GM23338 (cell line): Measurements from ENCODE around the gene ALCAM. TPM values are rescaled to one million over a fixed set of nuclear protein-coding genes. Genes with fewer than 3 reads are reported as not detected.

Source experiments
- ATAC-seq: fragments of 200-7000 bp; cut with Tn5 transposase; 3 replicates; pipeline ENCODE4 v1.9.1; 2020
- DNase-seq: peaks from one replicate; pipeline ENCODE4 v3.0.0-alpha.2; 2015; ENCODE audit warnings: low spot score
- H2AFZ ChIP-seq: fragments of 200-600 bp; sonication (generic); 2 replicates; pipeline ENCODE4 v1.8.0; 2016; ENCODE audit warnings: antibody characterized with exemption, mild to moderate bottlenecking, moderate library complexity
- H3F3A ChIP-seq: fragments of 200-600 bp; sonication (generic); replicated peaks from 2 replicates; pipeline ENCODE4 v1.8.0; 2017; ENCODE audit warnings: antibody characterized with exemption, mixed run types, low read depth
- H3K27ac ChIP-seq: fragments of 200-600 bp; sonication (generic); 2 replicates; pipeline ENCODE4 v1.6.1; 2016; ENCODE audit warnings: low read depth
- H3K27me3 ChIP-seq: fragments of 200-600 bp; sonication (generic); 2 replicates; pipeline ENCODE4 v1.8.0; 2016; ENCODE audit warnings: mild to moderate bottlenecking, mixed run types, moderate library complexity; ENCODE audit not compliant: insufficient read depth
- H3K36me3 ChIP-seq: fragments of 200-600 bp; sonication (generic); 2 replicates; pipeline ENCODE4 v1.8.0; 2016; ENCODE audit warnings: mild to moderate bottlenecking; ENCODE audit not compliant: insufficient read depth
- H3K4me1 ChIP-seq: fragments of 200-600 bp; sonication (generic); 2 replicates; pipeline ENCODE4 v1.8.0; 2016; ENCODE audit warnings: mild to moderate bottlenecking, moderate library complexity; ENCODE audit not compliant: insufficient read depth
- H3K4me2 ChIP-seq: fragments of 200-600 bp; sonication (generic); 2 replicates; pipeline ENCODE4 v1.7.1; 2017; ENCODE audit warnings: mixed run types
- H3K4me3 ChIP-seq: fragments of 200-600 bp; sonication (generic); 2 replicates; pipeline ENCODE4 v1.6.1; 2016; ENCODE audit warnings: mixed run types
- H3K79me2 ChIP-seq: fragments of 200-600 bp; sonication (generic); replicated peaks from 2 replicates; pipeline ENCODE4 v1.8.0; 2017; ENCODE audit warnings: mild to moderate bottlenecking; ENCODE audit not compliant: insufficient read depth
- H3K9me2 ChIP-seq: fragments of 200-600 bp; sonication (generic); 2 replicates; pipeline ENCODE4 v1.8.0; 2017; ENCODE audit not compliant: insufficient read depth
- H4K20me1 ChIP-seq: fragments of 200-600 bp; sonication (generic); replicated peaks from 2 replicates; pipeline ENCODE4 v1.8.0; 2017; ENCODE audit warnings: mild to moderate bottlenecking; ENCODE audit not compliant: insufficient read depth
- H3K27ac Mint-ChIP-seq: 2 replicates; pipeline ENCODE4 v1.8.0; 2020; ENCODE audit warnings: inconsistent platforms, mild to moderate bottlenecking, moderate library complexity, mixed read lengths
- H3K27me3 Mint-ChIP-seq: 3 replicates; pipeline ENCODE4 v1.8.0; 2022; ENCODE audit warnings: low read depth, mild to moderate bottlenecking, moderate library complexity, mixed read lengths, inconsistent platforms; ENCODE audit not compliant: insufficient read depth, poor library complexity
- H3K36me3 Mint-ChIP-seq: 3 replicates; pipeline ENCODE4 v1.8.0; 2021; ENCODE audit warnings: low read depth, mild to moderate bottlenecking, inconsistent platforms, moderate library complexity, mixed read lengths
- H3K4me1 Mint-ChIP-seq: 3 replicates; pipeline ENCODE4 v1.8.0; 2020; ENCODE audit warnings: mild to moderate bottlenecking, inconsistent platforms, mixed read lengths
- H3K4me3 Mint-ChIP-seq: 3 replicates; pipeline ENCODE4 v1.8.0; 2021; ENCODE audit warnings: moderate library complexity, mild to moderate bottlenecking, inconsistent platforms, mixed read lengths
- H3K9me3 Mint-ChIP-seq: 3 replicates; pipeline ENCODE4 v1.8.0; 2020; ENCODE audit warnings: moderate library complexity, mild to moderate bottlenecking, inconsistent platforms, mixed read lengths
- CREB1 ChIP-seq: fragments of 250-450 bp; sonication (Bioruptor Pico); IDR thresholded peaks from 2 replicates; pipeline ENCODE4 v1.5.0; 2020; ENCODE audit warnings: low read depth, mild to moderate bottlenecking, moderate library complexity
- ETS1 ChIP-seq: IDR thresholded peaks from 2 replicates; pipeline ENCODE4 v1.6.1; 2016; ENCODE audit warnings: antibody characterized with exemption
- EZH2 ChIP-seq: fragments of 200-600 bp; sonication (generic); IDR thresholded peaks from one replicate; pipeline ENCODE4 v1.8.0; 2017; ENCODE audit warnings: antibody characterized with exemption, mild to moderate bottlenecking, low read depth; ENCODE audit not compliant: unreplicated experiment
- EZH2phosphoT487 ChIP-seq: fragments of 200-600 bp; sonication (generic); IDR thresholded peaks from one replicate; pipeline ENCODE4 v1.8.1; 2018; ENCODE audit warnings: antibody characterized with exemption; ENCODE audit not compliant: unreplicated experiment
- JUNB ChIP-seq: IDR thresholded peaks from one replicate; pipeline ENCODE4 v1.6.1; 2016; ENCODE audit warnings: antibody characterized with exemption; ENCODE audit not compliant: unreplicated experiment
- NANOG ChIP-seq: IDR thresholded peaks from 2 replicates; pipeline ENCODE4 v1.6.1; 2016; ENCODE audit warnings: antibody characterized with exemption, borderline replicate concordance
- POLR2AphosphoS5 ChIP-seq: IDR thresholded peaks from 2 replicates; pipeline ENCODE4 v1.6.1; 2016; ENCODE audit warnings: antibody characterized with exemption, low read depth
- STAT1 ChIP-seq: IDR thresholded peaks from one replicate; pipeline ENCODE4 v1.6.1; 2016; ENCODE audit warnings: antibody characterized with exemption; ENCODE audit not compliant: unreplicated experiment
- ZNF114 ChIP-seq: fragments of 250-450 bp; sonication (Bioruptor Pico); IDR thresholded peaks from 2 replicates; pipeline ENCODE4 v1.5.0; 2020; ENCODE audit warnings: mild to moderate bottlenecking, moderate library complexity
- ZNF331 ChIP-seq: fragments of 250-450 bp; sonication (Bioruptor Pico); IDR thresholded peaks from 2 replicates; pipeline ENCODE4 v1.5.0; 2020; ENCODE audit warnings: low read depth, mild to moderate bottlenecking, moderate library complexity
- polyA plus RNA-seq: library from polyadenylated mRNA; unstranded; fragments of >200 nt; fragmentation: Nextera tagmentation; extraction: Ambion mirVana; gene quantifications from 2 replicates; pipeline ENCODE4 v1.2.1, GENCODE V29; 2016
- total RNA-seq: library from RNA; depleted of rRNA; stranded (reverse); fragments of >200 nt; shearing (Covaris generic); gene quantifications from 2 replicates; pipeline ENCODE4 v1.2.3, GENCODE V29; 2014
- TF ChIP-seq, protein P1 (sequence below): fragments of 250-450 bp; sonication (Bioruptor Pico); IDR thresholded peaks from 2 replicates; pipeline ENCODE4 v1.5.0; 2020; ENCODE audit warnings: mild to moderate bottlenecking, moderate library complexity
- TF ChIP-seq, protein P2 (sequence below): IDR thresholded peaks from one replicate; pipeline ENCODE4 v1.6.1; 2018; ENCODE audit warnings: antibody characterized with exemption; ENCODE audit not compliant: unreplicated experiment
- TF ChIP-seq, protein P3 (sequence below), 2 experiments: fragments of 200-600 bp in 1 of 2; sonication (generic) in 1 of 2; conservative IDR thresholded peaks; 2 replicates each; pipeline versions ENCODE4 v1.5.1 to v1.6.1; 2016 to 2017; ENCODE audit warnings: antibody characterized with exemption in 2 of 2, low read depth in 2 of 2, mild to moderate bottlenecking in 2 of 2, moderate library complexity in 1 of 2

Gene ALCAM
- total and polyA plus RNA-seq, 2 experiments from 2014 or later = 11.3 to 36.0 TPM

GRCh38 chr3:105347625-105348302 is 18.9 kb upstream of the ALCAM start:
- Histone ChIP-seq H3K4me1 (no peaks in the 10 kb centered on the region), H3K4me3 (no peak overlapping the region), H3K36me3 (no peaks in the 10 kb centered on the region), H3K9me2 (no peaks in the 10 kb centered on the region), H3K79me2 (no peaks in the 10 kb centered on the region), H3K27ac (no peak overlapping the region), H3F3A (no peaks in the 10 kb centered on the region), H3K4me2 (no peak overlapping the region), H2AFZ (no peak overlapping the region), H4K20me1 (no peaks in the 10 kb centered on the region), H3K27me3 (peaks cover 6% of the 10 kb centered on the region)
- Mint-ChIP-seq H3K27me3 (no peaks in the 10 kb centered on the region), H3K4me3 (no peak overlapping the region), H3K27ac (no peak overlapping the region), H3K4me1 (no peaks in the 10 kb centered on the region), H3K9me3 (no peaks in the 10 kb centered on the region), H3K36me3 (no peaks in the 10 kb centered on the region)
- TF ChIP-seq, protein P1, sequence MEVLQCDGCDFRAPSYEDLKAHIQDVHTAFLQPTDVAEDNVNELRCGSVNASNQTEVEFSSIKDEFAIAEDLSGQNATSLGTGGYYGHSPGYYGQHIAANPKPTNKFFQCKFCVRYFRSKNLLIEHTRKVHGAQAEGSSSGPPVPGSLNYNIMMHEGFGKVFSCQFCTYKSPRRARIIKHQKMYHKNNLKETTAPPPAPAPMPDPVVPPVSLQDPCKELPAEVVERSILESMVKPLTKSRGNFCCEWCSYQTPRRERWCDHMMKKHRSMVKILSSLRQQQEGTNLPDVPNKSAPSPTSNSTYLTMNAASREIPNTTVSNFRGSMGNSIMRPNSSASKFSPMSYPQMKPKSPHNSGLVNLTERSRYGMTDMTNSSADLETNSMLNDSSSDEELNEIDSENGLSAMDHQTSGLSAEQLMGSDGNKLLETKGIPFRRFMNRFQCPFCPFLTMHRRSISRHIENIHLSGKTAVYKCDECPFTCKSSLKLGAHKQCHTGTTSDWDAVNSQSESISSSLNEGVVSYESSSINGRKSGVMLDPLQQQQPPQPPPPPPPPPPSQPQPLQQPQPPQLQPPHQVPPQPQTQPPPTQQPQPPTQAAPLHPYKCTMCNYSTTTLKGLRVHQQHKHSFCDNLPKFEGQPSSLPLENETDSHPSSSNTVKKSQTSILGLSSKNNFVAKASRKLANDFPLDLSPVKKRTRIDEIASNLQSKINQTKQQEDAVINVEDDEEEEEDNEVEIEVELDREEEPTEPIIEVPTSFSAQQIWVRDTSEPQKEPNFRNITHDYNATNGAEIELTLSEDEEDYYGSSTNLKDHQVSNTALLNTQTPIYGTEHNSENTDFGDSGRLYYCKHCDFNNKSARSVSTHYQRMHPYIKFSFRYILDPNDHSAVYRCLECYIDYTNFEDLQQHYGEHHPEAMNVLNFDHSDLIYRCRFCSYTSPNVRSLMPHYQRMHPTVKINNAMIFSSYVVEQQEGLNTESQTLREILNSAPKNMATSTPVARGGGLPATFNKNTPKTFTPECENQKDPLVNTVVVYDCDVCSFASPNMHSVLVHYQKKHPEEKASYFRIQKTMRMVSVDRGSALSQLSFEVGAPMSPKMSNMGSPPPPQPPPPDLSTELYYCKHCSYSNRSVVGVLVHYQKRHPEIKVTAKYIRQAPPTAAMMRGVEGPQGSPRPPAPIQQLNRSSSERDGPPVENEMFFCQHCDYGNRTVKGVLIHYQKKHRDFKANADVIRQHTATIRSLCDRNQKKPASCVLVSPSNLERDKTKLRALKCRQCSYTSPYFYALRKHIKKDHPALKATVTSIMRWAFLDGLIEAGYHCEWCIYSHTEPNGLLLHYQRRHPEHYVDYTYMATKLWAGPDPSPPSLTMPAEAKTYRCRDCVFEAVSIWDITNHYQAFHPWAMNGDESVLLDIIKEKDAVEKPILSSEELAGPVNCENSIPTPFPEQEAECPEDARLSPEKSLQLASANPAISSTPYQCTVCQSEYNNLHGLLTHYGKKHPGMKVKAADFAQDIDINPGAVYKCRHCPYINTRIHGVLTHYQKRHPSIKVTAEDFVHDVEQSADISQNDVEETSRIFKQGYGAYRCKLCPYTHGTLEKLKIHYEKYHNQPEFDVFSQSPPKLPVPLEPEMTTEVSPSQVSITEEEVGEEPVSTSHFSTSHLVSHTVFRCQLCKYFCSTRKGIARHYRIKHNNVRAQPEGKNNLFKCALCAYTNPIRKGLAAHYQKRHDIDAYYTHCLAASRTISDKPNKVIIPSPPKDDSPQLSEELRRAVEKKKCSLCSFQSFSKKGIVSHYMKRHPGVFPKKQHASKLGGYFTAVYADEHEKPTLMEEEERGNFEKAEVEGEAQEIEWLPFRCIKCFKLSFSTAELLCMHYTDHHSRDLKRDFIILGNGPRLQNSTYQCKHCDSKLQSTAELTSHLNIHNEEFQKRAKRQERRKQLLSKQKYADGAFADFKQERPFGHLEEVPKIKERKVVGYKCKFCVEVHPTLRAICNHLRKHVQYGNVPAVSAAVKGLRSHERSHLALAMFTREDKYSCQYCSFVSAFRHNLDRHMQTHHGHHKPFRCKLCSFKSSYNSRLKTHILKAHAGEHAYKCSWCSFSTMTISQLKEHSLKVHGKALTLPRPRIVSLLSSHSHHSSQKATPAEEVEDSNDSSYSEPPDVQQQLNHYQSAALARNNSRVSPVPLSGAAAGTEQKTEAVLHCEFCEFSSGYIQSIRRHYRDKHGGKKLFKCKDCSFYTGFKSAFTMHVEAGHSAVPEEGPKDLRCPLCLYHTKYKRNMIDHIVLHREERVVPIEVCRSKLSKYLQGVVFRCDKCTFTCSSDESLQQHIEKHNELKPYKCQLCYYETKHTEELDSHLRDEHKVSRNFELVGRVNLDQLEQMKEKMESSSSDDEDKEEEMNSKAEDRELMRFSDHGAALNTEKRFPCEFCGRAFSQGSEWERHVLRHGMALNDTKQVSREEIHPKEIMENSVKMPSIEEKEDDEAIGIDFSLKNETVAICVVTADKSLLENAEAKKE (CRISPR knock-in tag) = no peak
- TF ChIP-seq ETS1 (no peak), JUNB (no peak), ZNF114 (CRISPR knock-in tag) (no peak), STAT1 (no peak), ZNF331 (no peak), CREB1 (CRISPR knock-in tag) (no peak), EZH2 (no peak), POLR2AphosphoS5 (no peak), NANOG (no peak), EZH2phosphoT487 (no peak)
- TF ChIP-seq, protein P2, sequence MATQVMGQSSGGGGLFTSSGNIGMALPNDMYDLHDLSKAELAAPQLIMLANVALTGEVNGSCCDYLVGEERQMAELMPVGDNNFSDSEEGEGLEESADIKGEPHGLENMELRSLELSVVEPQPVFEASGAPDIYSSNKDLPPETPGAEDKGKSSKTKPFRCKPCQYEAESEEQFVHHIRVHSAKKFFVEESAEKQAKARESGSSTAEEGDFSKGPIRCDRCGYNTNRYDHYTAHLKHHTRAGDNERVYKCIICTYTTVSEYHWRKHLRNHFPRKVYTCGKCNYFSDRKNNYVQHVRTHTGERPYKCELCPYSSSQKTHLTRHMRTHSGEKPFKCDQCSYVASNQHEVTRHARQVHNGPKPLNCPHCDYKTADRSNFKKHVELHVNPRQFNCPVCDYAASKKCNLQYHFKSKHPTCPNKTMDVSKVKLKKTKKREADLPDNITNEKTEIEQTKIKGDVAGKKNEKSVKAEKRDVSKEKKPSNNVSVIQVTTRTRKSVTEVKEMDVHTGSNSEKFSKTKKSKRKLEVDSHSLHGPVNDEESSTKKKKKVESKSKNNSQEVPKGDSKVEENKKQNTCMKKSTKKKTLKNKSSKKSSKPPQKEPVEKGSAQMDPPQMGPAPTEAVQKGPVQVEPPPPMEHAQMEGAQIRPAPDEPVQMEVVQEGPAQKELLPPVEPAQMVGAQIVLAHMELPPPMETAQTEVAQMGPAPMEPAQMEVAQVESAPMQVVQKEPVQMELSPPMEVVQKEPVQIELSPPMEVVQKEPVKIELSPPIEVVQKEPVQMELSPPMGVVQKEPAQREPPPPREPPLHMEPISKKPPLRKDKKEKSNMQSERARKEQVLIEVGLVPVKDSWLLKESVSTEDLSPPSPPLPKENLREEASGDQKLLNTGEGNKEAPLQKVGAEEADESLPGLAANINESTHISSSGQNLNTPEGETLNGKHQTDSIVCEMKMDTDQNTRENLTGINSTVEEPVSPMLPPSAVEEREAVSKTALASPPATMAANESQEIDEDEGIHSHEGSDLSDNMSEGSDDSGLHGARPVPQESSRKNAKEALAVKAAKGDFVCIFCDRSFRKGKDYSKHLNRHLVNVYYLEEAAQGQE = no peak
- TF ChIP-seq, protein P3, sequence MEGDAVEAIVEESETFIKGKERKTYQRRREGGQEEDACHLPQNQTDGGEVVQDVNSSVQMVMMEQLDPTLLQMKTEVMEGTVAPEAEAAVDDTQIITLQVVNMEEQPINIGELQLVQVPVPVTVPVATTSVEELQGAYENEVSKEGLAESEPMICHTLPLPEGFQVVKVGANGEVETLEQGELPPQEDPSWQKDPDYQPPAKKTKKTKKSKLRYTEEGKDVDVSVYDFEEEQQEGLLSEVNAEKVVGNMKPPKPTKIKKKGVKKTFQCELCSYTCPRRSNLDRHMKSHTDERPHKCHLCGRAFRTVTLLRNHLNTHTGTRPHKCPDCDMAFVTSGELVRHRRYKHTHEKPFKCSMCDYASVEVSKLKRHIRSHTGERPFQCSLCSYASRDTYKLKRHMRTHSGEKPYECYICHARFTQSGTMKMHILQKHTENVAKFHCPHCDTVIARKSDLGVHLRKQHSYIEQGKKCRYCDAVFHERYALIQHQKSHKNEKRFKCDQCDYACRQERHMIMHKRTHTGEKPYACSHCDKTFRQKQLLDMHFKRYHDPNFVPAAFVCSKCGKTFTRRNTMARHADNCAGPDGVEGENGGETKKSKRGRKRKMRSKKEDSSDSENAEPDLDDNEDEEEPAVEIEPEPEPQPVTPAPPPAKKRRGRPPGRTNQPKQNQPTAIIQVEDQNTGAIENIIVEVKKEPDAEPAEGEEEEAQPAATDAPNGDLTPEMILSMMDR (conservative IDR thresholded peaks at IDR 0.05; ENCODE audit: low read depth in 2 of 2) = no peak
- DNase-seq (no peak), ATAC-seq (no peak)
